ENCODE results near the gene NDUFA13.
A peak's percentile ranks its signal among the peaks of the same experiment; 100 is the strongest.

NDUFA13 gene

DNA sequence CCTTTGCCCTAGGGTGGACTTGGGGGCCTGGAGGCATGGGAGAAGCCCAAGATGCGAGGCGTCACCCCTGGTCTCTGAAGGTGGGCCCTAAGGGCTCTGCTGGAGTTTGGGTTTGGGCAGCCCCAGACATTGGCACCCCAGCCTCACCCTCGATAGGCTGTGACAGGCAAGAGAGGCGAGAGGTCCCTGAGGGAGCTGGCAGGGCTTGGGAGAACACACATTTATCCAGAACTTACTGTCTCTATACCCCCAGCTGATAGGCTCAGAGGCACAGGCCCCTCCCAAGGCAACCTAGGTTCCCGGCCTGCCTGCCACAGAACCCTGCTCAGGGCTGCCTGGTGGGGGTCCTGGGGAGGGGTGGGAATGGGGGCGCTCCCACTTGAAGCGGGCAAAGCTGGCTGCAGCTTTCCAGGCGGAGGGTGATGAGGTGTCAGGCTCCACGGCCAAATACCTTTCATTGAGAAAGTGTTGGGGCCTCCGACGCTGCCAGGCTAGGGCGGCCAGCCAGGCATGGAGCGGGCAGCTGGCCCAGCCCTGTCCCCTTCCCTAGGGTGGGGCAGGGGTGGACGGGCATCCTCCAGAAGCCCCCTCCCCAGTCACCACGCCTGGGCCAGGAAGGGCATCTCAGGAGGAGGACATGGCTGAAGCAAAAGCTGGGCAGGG is 31.8 kb downstream of the NDUFA13 start:
- DNase-seq (ENCODE audit: low read depth in 2 of 2), result no peak

GRCh38 chr19:19548915-19549759 is 33.1 kb downstream of the NDUFA13 start:
- no peak for DNase-seq (ENCODE audit: low read depth in 2 of 2)

DNA sequence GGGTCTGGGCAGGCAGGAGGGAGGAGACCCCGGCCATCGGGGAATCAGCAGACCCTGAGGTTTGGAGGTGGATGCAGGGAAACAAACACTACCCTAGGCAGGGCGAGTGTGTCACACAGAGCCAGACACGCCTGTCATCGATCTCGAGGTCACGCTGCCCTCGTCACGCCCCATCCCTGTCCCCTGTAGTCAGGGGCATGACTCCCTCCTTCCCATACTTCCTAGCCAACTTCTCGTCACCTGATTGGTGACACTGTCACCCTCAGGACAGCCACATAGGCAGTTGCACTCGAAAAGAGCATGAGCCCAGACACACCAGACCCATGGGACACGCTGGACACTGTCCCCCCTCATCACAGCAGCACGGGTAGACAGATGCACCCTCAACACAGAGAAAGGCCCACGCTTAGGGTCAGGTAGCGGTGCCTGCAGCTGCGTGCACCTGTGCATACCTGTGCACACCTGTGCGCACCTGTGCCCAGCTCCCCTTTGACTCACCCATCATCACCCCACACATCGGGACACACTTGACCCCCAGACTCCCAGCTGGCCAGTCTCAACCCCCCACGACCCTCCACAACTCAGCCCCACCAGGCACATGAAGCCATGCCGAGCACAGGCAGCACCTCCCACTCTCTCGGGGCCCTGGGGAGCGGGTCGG is 33.9 kb downstream of the NDUFA13 start:
- no peak for DNase-seq (ENCODE audit: low read depth in 2 of 2)

DNA sequence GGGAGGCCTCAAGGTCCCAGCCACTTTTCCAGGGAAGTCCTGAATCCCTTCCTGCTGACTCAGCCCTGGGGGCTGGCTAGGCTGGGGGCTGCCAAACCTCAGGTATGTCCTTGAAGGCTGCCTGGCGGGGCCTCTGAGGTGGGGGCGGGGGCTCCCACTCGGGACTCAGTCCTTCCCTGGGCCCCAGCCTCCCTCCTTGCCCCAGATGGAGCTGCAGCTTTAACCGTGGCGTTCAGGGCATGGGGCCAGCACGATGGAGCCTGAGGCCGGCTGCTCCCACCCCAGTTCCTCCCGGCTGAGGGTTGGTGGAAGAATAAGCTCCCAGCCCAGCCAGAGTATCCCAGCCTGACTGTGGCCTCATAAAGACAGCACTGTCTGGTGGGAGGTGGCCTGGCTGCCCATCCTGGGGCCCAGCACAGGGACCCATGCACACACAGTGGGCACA is 34.5 kb downstream of the NDUFA13 start:
- DNase-seq (ENCODE audit: low read depth in 2 of 2), result no peak

- DNase-seq (ENCODE audit: low read depth in 2 of 2), result no peak
Measured at GRCh38 chr19:19550972-19551852, 35.2 kb downstream of the NDUFA13 start.

- DNase-seq (ENCODE audit: low read depth in 2 of 2), result no peak
Measured at GRCh38 chr19:19551853-19552192, 35.8 kb downstream of the NDUFA13 start.

GRCh38 chr19:19552798-19553197 is 36.8 kb downstream of the NDUFA13 start:
- DNase-seq (ENCODE audit: low read depth in 2 of 2), result no peak

- DNase-seq (ENCODE audit: low read depth in 2 of 2), result no peak
Measured at GRCh38 chr19:19553670-19554069, 37.6 kb downstream of the NDUFA13 start.

DNA sequence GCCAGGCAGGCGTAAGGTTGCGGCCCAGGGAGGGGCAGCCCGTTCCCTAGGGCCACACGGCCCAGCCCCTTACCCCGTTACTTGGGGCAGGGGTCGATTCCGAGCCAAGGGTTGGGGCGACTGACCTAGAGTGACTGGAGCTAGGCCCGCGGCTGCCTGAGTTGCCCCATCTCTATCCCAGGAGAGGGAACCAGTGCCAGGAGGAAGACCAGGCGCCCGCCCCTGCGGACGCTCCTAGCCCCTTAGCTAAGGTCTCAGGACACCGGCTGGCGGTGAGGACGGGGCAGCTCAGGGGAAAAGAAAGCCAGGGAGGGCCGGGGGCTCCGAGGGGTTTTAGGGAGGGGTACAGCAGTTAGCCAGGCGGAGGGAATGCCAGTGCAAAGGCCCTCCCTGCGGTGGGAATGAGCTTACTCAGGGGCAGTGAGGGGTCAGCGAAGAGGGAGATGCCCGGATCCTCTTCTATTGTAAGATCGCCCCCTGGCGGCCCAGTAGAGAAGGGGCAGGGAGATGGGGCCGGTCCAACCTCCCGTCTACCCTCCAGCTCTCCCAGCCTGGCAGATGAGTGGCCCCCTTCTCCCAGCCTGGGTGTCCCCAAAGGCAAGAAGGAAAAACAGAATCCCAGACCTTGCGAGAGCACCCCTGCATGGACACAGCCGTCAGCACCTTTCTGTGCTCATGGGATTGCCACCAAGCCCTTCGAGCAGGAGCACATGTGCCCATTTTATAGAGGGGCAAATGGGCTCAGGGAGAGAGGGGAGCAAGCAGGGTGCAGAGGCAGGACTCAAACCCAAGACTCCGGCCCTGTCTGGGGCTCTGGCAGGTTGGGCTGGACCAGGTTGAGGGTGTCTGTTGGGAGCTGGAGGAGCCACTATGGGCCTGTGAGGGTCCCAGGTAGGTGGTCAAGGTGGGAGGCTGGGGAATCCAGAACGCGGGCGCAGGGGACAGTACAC is 38.3 kb downstream of the NDUFA13 start:
- DNase-seq (ENCODE audit: low read depth in 2 of 2), result peak in 1 of 2 donors; percentile 27

DNA sequence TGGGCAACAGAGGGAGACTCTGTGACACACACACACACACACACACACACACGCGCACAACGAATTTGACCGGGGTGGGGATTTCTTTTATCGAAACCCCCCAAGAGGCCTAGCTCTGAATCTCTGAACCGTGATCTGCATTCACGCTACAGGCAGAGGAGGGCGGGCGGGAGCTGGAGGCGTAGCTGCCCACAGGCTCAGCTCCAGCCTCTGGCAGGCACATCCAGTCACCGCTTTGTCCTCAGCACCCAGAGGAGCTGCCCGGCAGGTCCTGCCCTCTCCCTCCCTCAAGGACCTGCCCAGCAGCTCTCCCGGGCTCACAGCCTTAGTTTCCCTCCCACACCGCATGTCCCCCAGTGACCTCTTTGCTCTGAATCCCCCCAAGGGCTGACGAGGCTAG is 42.0 kb downstream of the NDUFA13 start:
- DNase-seq (ENCODE audit: low read depth in 2 of 2), result no peak

DNA sequence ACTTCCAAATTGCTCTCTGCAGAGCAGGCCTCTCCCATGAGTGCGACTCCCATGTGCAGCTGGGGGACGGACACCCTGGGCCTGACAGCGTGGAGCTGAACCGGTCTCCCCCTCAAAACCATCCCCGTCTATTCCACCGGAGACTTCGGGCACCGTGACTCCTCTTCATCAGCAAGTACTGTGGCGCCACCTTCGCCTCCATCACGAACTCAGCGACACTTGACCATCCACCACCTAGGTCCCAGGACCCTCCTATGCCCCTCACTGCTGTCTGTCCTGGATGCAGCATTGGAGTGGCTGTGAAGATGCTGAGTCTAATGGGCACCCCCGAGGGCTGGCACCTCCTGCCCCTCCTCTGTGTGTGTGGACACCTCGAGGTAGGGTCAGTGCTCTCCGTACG is 42.6 kb downstream of the NDUFA13 start:
- DNase-seq (ENCODE audit: low read depth in 2 of 2), result no peak

GRCh38 chr19:19559931-19560330 is 43.9 kb downstream of the NDUFA13 start:
- DNase-seq (ENCODE audit: low read depth in 2 of 2), result no peak

DNA sequence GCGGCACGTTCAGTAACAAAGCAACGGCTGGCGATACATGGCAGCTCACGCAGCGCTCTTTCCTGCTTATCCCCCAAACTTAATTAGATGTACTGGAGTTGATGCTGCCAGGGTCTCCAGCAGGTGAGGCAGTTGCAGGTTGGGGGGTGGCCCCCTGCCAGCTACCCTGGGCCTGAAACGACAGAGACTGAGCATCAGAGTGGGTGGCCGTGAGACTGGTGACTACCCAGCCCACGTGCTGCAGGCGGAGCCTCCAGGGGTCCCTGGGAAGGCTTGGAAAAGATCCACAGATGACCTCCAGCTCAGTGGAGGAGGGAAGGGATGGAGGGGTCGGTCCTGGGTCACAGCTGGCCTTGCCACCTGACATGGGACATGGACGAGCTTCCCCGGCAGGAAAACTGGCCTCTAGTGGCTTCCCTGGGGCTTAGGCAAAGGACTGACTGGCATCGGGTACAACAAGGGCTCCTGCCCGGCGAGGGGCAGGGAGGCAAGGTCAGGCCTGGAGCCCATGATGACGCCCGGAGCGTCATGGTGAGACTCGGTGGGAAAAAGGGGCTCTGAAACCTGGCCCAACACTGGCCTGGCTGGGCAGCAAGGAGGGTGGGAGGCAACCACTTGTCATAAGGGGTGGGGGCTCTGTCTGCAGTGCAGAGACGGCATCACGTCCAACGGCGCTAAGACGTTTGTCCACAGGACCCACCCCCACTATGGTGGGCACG is 46.1 kb downstream of the NDUFA13 start:
- no peak for DNase-seq (ENCODE audit: low read depth in 2 of 2)

DNA sequence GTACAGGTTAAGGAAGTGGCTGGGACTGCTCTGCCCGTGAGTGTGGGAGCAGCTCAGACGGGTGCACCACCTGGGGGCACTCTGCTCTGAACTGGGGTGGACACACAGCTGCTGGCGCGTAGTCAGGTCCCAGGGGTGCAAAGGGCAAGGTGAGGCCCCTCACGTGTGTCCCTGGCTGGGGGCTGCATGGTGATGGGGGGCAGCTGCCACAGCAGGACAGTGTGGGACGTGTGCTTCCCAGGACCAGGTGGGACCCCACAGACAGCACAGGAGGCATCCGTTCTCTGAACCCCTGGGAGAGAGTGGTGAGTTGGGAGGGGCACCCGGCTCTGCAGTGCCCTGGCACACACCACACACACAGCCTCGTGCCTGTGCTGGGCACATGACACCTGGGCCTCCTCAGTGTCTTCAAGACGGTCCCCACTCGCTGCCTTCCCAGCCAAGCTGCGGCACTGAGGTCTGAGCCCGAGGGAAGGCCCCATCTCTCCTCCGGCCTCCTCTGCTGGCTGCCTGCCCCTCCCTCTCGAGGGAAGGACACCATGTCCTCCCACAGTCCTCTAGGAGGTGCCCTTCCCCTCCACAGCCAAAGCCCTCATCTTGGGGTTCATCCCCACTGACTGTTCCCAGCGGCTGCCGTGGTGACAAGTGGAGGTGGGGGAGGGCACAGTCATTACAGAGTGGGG is 46.8 kb downstream of the NDUFA13 start:
- no peak for DNase-seq (ENCODE audit: low read depth in 2 of 2)

- DNase-seq (ENCODE audit: low read depth in 2 of 2), result no peak
Measured at GRCh38 chr19:19563348-19563848, 47.4 kb downstream of the NDUFA13 start.

- DNase-seq (ENCODE audit: low read depth in 2 of 2), result no peak
Measured at GRCh38 chr19:19566306-19566705, 50.3 kb downstream of the NDUFA13 start.

- DNase-seq (ENCODE audit: low read depth in 2 of 2), result no peak
Measured at GRCh38 chr19:19567391-19567790, 51.4 kb downstream of the NDUFA13 start.

DNA sequence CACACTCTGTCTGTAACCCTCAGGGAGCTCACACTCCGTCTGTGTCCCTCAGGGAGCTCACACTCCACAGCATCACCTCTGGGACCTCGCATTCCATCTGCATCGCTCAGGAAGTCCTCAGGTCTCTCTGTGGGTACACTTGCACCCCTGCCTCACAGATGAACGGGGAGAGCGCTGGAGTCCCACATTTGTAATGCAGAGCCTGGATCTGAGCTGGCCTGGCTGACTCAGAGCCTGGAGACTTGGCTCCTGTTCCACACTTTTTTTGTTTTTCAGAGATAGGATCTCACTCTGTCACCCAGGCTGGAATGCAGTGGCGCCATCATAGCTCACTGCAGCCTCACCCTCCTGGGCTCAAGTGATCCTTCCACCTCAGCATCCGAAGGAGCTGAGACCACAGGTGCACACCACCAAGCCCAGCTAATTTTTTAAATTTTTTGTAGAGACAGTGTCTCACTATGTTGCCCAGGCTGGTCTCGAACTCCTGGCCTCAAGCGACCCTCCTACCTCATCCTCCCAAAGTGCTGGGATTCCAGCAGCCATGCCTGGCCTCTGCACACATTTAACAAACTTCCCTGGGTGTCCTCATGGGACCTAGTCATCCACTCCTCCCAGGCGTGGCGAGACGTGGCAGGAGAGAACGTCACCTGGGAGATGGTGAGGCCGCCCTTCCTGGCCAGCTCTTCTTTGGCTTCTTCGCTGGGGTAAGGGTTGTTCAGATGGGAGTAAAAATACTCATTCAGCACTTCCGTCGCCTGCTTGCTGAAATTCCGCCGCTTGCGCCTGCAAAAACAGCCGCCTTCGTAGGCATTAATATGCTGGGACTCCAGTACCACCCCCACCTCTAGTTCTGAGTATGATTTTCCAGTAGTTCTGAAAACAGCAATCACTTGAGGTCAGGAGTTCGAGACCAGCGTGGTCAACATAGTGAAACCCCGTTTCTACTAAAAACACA is 53.1 kb downstream of the NDUFA13 start:
- DNase-seq (ENCODE audit: low read depth in 2 of 2), result no peak

Data from stimulated activated CD8-positive, alpha-beta memory T cell treated with anti-CD3 and anti-CD28 coated beads, Interleukin-15, amount 100 ng/mL, for 48 hours (primary cell).